Mononuclear cell (primary cell): ENCODE measurements around the gene CHMP4B. TPM values are rescaled to one million over a fixed set of nuclear protein-coding genes. Genes with fewer than 3 reads are reported as not detected.
"Not testable (repeated sequence)": the region's sequence is repeated elsewhere in the genome, so short reads cannot be mapped to it uniquely, and the experiment has no call there.

Experiments
- H3K27me3 ChIP-seq: 2 replicates; pipeline ENCODE4 v1.6.0; 2011; ENCODE audit warnings: low read length, control low read depth; ENCODE audit not compliant: insufficient read depth
- H3K4me1 ChIP-seq: 2 replicates; pipeline ENCODE4 v1.5.1; 2011; ENCODE audit warnings: mild to moderate bottlenecking, low read length, control low read depth; ENCODE audit not compliant: insufficient read depth
- H3K4me3 ChIP-seq: 2 replicates; pipeline ENCODE4 v1.5.1; 2011; ENCODE audit warnings: mild to moderate bottlenecking, low read length, moderate library complexity
- H3K9me3 ChIP-seq: 2 replicates; pipeline ENCODE4 v1.5.1; 2011; ENCODE audit warnings: low read depth, mild to moderate bottlenecking, control low read depth, low read length
- total RNA-seq: library from RNA; depleted of rRNA; stranded (reverse); fragments of >200 nt; gene quantifications from one replicate; pipeline ENCODE4 v1.2.3, GENCODE V29; 2012

Gene CHMP4B
- total RNA-seq, 1 donor = 67.0 TPM

DNA sequence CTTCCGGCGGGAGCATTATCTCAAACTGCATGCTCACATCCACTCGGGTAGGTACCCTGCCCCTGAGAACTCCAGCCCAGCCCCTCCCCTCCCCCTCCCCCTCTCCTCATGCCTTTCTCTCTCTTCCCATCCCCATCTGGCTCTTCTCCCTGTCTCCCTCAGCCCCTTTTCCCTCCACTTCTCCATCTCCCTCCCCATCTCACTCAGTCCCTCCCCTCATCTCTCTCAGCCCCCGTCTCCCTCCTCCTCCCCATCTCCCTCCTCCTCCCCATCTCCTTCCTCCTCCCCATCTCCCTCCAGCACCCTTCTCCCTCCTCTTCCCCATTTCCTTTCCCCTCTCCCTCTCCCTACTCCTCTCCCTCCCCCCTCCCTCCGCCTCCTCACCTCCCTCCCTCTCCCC lies 27.3 kb upstream of the CHMP4B start:
- Histone ChIP-seq H3K4me3 (no peak overlapping the region), H3K4me1 (peaks cover 51% of the 10 kb centered on the region), H3K9me3 (no peaks in the 10 kb centered on the region), H3K27me3 (no peaks in the 10 kb centered on the region)

DNA sequence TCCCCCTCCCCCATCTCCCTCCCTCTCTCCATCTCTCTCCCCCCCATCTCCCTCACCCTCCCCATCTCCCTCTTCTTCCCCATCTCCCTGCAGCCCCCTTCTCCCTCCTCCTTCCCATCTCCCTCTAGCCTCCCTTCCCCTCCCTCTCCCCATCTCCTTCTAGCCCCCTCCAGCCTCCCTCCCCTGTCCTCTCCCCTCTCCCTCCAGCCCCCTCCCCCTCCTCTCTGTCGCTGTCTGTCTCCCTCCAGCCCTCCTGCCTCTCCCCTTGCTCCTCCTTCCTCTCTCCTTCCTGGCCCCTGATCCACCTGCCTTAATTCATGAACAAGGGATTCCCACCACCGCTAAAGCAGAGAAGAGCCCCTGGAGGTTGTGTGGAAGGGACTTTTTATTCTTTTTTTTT lies 26.9 kb upstream of the CHMP4B start:
- Histone ChIP-seq H3K27me3 (no peaks in the 10 kb centered on the region), H3K4me3 (no peak overlapping the region), H3K9me3 (no peaks in the 10 kb centered on the region), H3K4me1 (peaks cover 47% of the 10 kb centered on the region)

DNA sequence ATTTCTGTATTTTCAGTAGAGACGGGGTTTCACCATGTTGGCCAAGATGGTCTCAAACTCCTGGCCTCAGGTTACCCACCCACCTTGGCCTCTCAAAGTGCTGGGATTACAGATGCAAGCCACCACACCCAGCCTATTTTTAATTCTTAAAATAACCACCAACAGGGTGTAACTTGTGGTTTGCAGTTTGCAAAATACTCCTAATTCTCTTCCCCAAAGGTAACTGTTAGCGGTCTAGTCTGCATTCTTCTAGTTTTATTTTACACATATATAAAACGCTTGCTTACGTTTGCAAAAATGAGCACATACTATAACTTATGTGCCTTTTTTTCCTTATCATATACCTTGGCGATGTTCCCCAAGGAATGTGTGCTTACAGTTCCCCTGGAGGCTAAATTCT lies 25.6 kb upstream of the CHMP4B start:
- H3K4me1 ChIP-seq = peaks cover 37% of the 10 kb centered on the region
- H3K27me3 ChIP-seq = no peaks in the 10 kb centered on the region
- H3K4me3 ChIP-seq = no peak overlapping the region
- no peaks in the 10 kb centered on the region for H3K9me3 ChIP-seq

DNA sequence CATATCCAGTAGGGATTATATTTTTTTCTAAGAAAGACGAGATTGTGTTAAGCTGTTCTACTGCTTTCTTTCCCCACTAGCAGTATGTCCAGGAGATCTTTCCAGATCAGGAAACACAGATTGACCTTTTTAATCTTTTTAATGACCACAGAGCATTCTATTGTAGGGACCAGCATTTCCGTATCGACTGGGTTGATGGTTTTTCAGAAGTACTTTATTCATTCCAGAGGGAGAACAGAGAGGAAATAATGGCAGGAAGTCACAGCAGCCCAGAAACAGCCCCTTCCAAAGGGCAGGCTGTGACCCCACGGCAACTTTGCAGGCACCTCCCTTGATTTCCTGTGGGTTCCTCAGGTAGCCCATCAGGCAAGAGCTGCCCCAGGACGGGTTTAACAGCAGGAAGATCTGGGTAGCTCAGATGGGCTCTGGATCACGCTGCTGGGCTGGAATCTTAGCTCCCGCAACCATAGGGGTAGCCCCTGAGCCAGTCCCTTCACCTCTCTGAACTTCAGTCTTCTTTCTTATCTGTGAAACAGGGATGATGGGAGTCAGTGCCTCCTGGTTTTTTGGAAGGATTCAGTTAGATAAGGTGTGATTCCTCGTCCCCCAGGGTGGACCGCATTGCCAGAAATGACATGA lies 23.8 kb upstream of the CHMP4B start:
- H3K4me1 ChIP-seq = peaks cover 37% of the 10 kb centered on the region
- no peak overlapping the region for H3K4me3 ChIP-seq
- no peaks in the 10 kb centered on the region for H3K9me3 ChIP-seq
- H3K27me3 ChIP-seq = no peaks in the 10 kb centered on the region

DNA sequence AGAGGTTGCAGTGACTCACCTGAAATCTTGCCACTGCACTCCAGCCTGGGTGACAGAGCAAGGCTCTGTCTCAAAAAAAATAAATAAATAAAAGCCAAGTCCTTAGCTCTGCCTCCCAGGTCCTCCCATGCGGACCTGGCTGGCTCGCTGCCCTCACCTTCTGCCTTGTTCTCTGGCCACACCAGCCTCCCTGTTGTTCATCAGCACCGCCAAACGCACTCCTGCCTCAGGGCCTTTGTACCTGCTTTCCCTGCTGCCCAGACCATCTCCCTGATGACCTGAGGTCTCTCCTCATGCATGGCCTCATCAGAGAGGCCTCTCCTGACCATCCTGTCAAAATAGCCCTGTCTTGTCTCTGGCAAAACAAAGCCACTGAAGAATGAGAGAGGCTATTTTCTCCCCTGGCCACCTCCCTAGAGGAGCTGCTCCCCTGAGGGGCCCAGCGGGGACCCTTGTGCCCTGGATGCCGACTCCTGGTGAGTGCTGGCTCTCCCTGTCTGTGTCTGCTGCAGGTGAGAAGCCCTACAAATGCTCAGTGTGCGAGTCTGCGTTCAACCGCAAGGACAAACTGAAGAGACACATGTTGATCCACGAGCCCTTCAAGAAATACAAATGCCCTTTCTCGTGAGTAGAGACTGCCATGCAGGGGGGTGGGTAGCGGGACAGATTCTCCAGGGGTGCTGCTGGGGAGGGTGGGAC lies 22.6 kb upstream of the CHMP4B start:
- no peaks in the 10 kb centered on the region for H3K27me3 ChIP-seq
- H3K4me3 ChIP-seq = no peak overlapping the region
- H3K9me3 ChIP-seq = no peaks in the 10 kb centered on the region
- H3K4me1 ChIP-seq = peaks cover 37% of the 10 kb centered on the region

DNA sequence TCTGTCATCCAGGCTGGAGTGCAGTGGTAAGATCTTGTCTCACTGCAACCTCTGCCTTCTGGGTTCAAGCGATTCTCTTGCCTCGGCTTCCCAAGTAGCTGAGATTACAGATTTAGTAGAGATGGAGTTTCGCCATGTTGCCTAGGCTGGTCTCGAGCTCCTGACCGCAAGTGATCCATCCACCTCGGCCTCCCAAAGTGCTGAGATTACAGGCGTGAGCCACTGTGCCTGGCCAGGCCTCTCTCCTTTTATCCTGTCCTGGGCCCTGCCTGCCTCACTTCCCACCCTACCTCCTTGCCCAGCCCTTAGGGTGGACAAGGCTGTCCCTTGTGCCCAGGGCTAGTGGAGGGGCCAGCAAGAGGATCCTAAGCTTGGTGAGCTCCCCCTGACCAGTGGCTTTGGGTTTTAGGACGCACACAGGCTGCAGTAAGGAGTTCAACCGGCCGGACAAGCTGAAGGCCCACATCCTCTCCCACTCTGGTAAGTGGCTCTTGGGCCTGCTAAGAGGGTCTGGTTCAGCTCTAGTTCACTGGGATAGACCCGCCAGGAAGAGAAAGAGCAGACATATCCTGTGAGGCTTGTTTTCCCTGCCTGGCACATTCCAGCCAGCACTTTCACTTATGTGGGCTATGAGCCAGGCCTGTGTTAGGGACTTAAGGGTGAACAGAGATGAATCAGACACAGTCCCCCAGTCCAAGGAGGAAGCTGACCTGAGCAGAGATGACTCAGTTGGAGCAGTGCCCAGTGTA lies 21.9 kb upstream of the CHMP4B start:
- Histone ChIP-seq H3K27me3 (no peaks in the 10 kb centered on the region), H3K4me1 (peaks cover 37% of the 10 kb centered on the region), H3K4me3 (no peak overlapping the region), H3K9me3 (no peaks in the 10 kb centered on the region)

DNA sequence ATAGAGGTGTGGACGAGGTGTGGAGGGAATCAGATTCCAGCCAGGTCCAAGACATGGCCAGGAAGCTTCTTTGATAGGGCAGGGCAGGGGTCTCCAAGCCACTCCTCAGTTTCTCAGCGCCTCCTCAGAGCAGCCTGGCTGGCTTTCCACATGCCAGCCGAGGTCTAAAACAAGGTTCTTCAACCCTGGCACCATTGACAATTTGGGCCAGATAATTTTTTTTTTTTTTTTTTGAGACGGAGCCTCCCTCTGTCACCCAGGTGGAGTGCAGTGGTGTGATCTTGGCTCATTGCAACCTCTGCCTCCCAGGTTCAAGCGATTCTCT lies 21.3 kb upstream of the CHMP4B start:
- Histone ChIP-seq H3K9me3 (no peaks in the 10 kb centered on the region), H3K4me3 (no peak overlapping the region), H3K27me3 (no peaks in the 10 kb centered on the region), H3K4me1 (peaks cover 31% of the 10 kb centered on the region)

DNA sequence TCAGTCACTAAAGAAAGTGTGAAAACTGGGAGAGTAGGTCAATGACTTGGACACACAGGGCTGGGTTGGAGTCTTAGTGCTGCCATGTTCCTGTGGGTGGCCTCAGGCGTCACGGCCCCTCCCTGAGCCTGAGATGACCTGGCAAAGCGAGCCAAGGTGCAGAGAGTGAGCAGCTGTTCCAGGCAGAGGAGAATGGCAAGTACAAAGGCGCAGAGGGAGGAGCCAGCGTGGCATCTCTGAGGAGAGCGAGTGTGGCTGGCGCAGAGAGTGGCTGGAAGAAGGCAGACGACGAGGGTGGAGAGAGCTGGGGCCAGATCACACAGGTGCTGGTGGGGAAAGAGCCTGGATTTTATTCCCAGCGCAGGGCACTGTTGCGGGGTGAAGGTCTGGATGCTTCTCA lies 20.6 kb upstream of the CHMP4B start:
- Histone ChIP-seq H3K27me3 (no peaks in the 10 kb centered on the region), H3K4me1 (peaks cover 24% of the 10 kb centered on the region), H3K9me3 (no peaks in the 10 kb centered on the region), H3K4me3 (no peak overlapping the region)

DNA sequence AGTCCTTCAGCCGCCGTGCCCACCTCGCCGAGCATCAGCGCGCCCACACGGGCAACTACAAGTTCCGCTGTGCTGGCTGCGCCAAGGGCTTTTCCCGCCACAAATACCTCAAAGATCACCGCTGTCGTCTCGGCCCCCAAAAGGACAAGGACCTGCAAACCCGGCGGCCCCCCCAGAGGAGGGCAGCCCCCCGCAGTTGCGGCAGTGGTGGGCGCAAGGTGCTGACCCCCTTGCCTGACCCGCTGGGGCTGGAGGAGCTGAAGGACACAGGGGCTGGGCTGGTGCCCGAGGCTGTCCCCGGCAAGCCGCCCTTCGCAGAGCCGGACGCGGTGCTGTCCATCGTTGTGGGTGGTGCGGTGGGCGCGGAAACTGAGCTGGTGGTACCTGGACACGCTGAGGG lies 20.1 kb upstream of the CHMP4B start:
- no peaks in the 10 kb centered on the region for H3K27me3 ChIP-seq
- H3K4me1 ChIP-seq = peaks cover 19% of the 10 kb centered on the region
- H3K9me3 ChIP-seq = no peaks in the 10 kb centered on the region
- H3K4me3 ChIP-seq = no peak overlapping the region

DNA sequence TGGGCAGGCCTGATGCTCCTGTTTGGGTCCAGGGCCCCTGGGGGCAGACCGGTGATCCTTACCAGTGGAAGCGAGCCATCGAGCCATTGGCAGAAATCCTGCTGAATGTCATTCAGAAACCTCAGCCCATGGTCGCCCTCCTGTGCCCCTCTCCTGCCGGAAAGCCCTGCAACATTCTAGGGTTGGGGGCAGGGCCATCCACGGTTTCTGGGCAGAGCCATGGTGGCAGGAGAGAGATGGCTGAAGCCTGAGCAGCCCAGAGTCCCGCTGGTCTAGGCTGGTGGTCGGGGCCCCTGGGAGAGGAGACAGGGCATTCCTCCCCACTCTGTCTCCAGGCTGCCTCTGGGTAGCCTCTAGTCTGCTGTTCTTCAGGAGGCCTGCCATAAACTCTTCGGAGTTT lies 19.6 kb upstream of the CHMP4B start:
- Histone ChIP-seq H3K4me3 (no peak overlapping the region), H3K4me1 (peaks cover 14% of the 10 kb centered on the region)

DNA sequence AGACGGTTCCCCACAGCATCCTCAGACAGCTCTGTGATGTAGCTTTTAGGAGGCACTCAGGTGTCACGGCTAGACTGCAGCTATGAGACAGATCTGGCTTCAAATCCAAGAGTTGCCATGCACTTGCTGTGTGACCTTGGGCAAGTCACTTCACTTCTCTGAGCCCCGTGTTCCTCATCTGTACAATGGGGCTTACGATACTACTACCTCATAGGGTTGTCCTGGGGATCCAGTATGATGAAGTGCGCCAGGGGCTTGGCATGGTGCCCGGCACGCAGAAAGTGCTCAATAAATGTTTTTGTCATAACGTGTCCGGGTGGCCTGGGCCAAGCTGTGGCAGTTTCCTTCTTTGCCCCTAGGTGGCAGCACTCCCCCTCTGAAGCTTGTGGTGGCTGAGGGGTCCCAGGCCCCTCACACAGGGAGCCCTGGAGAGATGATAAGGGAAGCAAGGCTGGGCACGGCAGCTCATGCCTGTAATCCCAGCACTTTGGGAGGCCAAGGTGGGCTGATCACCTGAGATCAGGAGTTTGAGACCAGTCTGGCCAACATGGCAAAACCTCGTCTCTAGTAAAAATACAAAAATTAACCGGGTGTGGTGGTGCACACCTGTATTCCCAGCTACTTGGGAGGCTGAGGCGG lies 19.1 kb upstream of the CHMP4B start:
- Histone ChIP-seq H3K4me1 (peaks cover 9% of the 10 kb centered on the region), H3K4me3 (no peak overlapping the region), H3K27me3 (no peaks in the 10 kb centered on the region), H3K9me3 (no peaks in the 10 kb centered on the region)

More for the DNA sequence above, 19.6 kb upstream of the CHMP4B start:
- H3K9me3 ChIP-seq = no peaks in the 10 kb centered on the region
- no peaks in the 10 kb centered on the region for H3K27me3 ChIP-seq

DNA sequence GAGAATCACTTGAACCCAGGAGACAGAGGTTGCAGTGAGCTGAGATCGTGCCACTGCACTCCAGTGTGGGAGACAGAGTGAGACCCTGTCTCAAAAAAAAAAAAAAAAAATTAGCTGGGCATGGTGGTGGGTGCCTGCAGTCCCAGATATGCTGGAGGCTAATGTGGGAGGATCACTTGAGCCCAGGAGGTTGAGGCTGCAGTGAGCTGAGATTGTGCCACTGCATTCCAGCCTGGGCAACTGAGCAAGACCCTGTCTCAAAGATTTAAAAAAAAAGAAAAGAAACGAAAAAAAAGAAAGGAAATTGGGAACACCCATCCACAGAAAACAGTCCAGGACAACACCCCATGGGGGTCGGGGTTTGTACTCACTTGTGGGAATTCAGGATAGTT lies 18.6 kb upstream of the CHMP4B start:
- H3K9me3 ChIP-seq, H3K27me3 ChIP-seq, H3K4me1 ChIP-seq, H3K4me3 ChIP-seq: not testable (repeated sequence)

DNA sequence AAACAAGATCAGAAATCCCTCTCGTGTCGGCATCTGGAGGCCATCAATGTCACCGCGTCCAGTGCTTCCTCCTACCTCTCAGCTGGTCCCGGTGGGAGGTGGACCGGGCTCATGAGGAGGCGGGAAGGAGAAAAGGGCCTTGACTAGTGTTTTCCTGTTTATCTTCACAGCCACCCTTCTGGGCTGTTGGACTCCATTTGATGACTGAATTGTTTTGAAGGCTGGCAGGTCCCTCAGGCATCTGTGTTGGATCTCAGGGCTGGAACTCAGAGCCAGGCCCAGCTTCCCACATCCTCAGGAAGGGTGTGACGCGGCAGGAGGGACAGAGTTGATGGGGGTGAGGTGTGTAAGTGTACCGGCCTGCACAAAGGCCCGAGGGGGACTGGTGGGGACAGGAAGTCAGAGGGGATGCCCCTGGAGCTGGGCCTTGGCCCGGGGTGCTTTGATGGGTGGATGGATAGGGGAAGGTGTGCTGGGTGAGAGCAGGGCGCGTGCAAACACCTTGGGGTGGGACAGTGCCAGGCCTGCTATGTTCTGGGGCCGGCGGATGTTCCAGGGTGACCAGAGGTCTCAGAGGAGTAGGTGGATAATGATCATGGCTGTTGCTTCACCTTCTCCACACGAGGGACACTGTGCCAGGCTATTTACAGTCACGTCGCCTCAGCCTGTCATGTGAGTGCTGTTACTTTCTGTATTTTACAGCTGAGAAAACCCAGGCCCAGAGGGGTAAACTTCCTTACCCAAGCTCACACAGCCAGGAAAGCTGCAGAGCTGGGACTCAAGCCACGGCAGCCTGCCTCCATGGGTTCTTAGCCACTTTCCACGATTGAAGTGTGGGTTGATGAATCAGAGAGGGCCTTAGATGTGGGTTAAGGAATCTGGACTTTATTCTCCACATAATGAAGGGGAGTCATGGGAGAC lies 17.9 kb upstream of the CHMP4B start:
- Histone ChIP-seq H3K4me1 (no peaks in the 10 kb centered on the region), H3K4me3 (no peak overlapping the region), H3K9me3 (no peaks in the 10 kb centered on the region), H3K27me3 (no peaks in the 10 kb centered on the region)

DNA sequence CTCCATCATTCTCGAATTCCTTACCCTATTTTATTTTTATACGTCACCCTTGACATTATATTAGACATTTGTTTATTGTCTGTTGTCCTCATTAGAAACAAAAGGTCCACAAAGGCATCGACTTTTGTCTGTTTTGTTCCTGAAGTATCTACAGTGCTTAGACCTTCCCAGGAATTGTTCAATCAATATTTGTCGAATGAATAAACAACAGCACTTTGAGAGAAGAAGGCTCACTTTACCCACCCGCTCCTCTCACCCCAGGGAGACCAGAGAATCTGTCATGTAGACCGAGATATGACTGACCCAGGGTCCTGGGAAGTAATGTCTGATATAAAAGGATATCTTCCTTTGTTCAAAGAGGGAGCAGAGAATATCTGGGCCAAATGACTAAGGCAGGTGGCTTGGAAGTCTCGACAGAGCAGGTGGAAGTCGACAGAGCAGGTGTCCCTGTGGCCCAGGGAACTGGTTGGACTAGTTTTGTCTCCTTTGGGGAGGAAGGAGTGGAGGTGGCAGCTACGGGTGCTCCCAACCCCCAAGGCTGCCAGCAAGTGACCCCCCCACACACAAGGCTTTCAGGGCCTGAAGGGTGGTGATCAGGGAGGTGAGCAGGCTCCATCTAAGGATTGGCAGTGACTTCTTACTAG lies 14.8 kb upstream of the CHMP4B start:
- Histone ChIP-seq H3K4me1 (peaks cover 8% of the 10 kb centered on the region), H3K4me3 (no peak overlapping the region), H3K9me3 (no peaks in the 10 kb centered on the region), H3K27me3 (no peaks in the 10 kb centered on the region)
